ENCODE measurements around the gene TRPV5. TPM values are rescaled to one million over a fixed set of nuclear protein-coding genes. Genes with fewer than 3 reads are reported as not detected.
A peak's percentile ranks its signal among the peaks of the same experiment; 100 is the strongest.
"Not testable (repeated sequence)": the region's sequence is repeated elsewhere in the genome, so short reads cannot be mapped to it uniquely, and the experiment has no call there.

Gene TRPV5
- total RNA-seq (under 1 TPM in 1 of 2 experiments, not detected in 1; 0.30 TPM), polyA plus RNA-seq (not detected), total RNA-seq (0 to 0.17 (median 0.04) reads per million in 6 experiments)

DNA sequence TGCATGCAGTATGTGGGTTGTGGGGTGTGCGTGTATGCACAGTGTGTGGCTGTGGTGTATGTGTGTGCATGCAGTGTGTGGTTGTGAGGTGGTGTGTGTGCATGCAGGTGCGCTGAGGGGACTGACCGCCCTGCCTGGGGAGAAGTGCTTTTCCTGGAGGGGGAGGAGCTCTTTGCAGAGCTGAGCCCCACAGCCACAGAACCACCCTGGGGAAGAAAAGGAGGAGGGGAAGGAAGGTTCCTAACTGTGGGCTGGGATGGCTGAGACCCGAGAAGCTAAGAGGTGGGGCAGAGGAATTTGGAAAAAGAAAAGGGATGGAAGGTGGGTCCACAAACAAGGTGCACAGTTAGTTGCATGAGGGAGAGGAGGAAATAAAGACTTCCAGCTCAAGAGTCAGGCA is at the start of gene TRPV5:
Gene TRPV5, minus strand, starts transcription at position 123 of the 400 bp plus-strand sequence. CDS start 287 bp downstream, outside the sequence.
- POLR2A ChIA-PET = interaction anchor here (0.6 kb wide), 1 partner anchor 1016 kb away, joined by 3 read pairs; no protein-coding TSS in a partner anchor
- Mint-ChIP-seq H3K36me3 (no peaks in the 10 kb centered on the region), H3K27me3 (peaks cover 0 to 7% (median 0%) of the 10 kb centered on the region in 5 donors), H3K9me3 (no peaks in the 10 kb centered on the region), H3K4me3 (no peak within 1 kb of the TSS), H3K4me1 (peaks cover 0 to 3% (median 0%) of the 10 kb centered on the region in 4 donors), H3K27ac (peak within 1 kb of the TSS in 1 of 10 donors; percentile 39)
- ATAC-seq (no peak), DNase-seq (no peak)

DNA sequence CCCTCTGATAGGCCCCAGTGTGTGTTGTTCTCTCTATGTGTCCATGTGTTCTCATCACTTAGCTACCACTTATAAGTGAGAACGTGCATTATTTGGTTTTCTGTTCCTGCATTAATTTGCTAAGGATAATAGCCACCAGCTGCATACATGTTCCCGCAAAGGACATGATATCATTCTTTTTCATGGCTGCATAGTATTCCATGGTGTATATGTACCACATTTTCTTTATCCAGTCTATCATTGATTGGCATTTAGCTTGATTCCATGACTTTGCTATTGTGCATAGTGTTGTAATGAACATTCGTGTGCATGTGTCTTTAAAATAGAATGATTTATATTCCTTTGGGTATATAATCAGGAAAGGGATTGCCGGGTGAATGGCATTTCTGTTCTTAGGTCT is 44.9 kb upstream of the TRPV5 start:
- ATAC-seq, H3K27ac Mint-ChIP-seq, H3K4me3 Mint-ChIP-seq, DNase-seq, H3K4me1 Mint-ChIP-seq, POLR2A ChIA-PET: not testable (repeated sequence)
- Mint-ChIP-seq H3K36me3 (peaks cover 0 to 12% (median 3%) of the 10 kb centered on the region in 3 donors), H3K27me3 (peaks cover 1 to 12% (median 8%) of the 10 kb centered on the region in 5 donors), H3K9me3 (peaks cover 2 to 47% (median 11%) of the 10 kb centered on the region in 9 donors)

DNA sequence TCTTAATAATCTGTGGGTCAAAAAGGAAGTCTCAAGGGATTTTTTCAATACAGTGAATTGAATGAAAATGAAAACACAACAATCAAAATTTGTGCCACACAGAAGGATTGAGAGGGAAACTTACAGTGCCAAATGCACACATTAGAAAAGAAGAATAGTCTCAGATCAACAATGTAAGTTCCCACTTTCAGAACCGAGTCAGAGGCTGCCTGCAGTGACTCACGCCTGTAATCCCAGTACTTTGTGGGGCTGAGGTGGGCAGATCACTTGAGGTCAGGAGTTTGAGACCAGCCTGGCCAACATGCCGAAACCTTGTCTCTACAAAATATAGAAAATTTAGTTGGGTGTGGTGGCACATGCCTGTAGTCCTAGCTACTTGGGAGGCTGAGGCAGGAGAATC is 41.1 kb upstream of the TRPV5 start:
- no peak for ATAC-seq
- no peak overlapping the region for H3K27ac Mint-ChIP-seq
- H3K27me3 Mint-ChIP-seq = peaks cover 6 to 35% (median 14%) of the 10 kb centered on the region in 5 donors
- no peaks in the 10 kb centered on the region for H3K36me3 Mint-ChIP-seq
- peaks cover 0 to 20% (median 2%) of the 10 kb centered on the region in 9 donors for H3K9me3 Mint-ChIP-seq
- no peak overlapping the region for H3K4me3 Mint-ChIP-seq
- DNase-seq = no peak
- POLR2A ChIA-PET = no interaction called here
- no peaks in the 10 kb centered on the region for H3K4me1 Mint-ChIP-seq

DNA sequence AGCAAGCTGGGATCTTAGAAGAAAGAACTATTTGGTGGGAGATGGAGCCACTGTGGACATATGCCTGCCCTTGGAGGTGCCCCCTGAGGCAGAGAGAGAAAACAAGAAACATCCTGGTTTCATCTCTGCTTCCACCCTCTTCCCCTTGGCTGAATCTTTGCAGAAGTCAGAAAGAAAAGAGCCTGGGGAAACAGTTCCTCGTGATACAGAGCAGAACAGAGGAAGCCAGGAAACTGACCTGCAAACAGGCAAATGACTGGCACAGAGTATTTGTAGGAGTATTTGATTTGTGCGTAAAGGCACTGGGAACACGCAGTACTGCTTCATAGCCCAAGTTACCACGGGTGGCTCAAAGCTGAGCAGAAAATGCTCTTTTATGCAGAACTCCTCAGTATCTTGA is 35.6 kb upstream of the TRPV5 start:
- H3K27me3 Mint-ChIP-seq = peaks cover 17 to 70% (median 36%) of the 10 kb centered on the region in 5 donors
- no peak for ATAC-seq
- no peak overlapping the region for H3K4me3 Mint-ChIP-seq

DNA sequence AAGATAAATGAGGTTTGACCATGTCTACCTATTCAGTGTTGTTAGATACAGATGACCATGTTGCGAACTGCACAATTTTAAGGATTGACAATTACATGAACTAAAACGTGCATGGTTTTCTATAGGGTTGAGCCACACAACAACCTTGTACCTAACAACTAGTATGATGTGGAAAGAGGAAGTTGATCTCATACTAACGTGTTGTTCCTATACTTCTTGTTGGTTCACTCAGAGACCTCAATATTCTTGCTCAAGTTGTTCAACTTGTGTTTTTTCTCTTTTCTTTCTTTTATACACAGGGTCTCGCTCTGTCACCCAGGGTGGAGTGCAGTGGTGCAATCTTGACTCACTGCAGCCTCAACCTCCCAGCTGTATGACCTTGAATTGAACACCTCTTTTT is 34.7 kb upstream of the TRPV5 start:
- ATAC-seq (no peak), DNase-seq (no peak)
- no peaks in the 10 kb centered on the region for H3K36me3 Mint-ChIP-seq
- peaks cover 20 to 73% (median 41%) of the 10 kb centered on the region in 5 donors for H3K27me3 Mint-ChIP-seq
- no peaks in the 10 kb centered on the region for H3K9me3 Mint-ChIP-seq
- H3K27ac Mint-ChIP-seq = peak overlapping the region in 1 of 10 donors; percentile 74
- no peak overlapping the region for H3K4me3 Mint-ChIP-seq
- no peaks in the 10 kb centered on the region for H3K4me1 Mint-ChIP-seq
- POLR2A ChIA-PET = no interaction called here

More for the DNA sequence above, 35.6 kb upstream of the TRPV5 start:
- POLR2A ChIA-PET = no interaction called here
- H3K36me3 Mint-ChIP-seq = no peaks in the 10 kb centered on the region
- no peak for DNase-seq
- no peak overlapping the region for H3K27ac Mint-ChIP-seq
- no peaks in the 10 kb centered on the region for H3K4me1 Mint-ChIP-seq
- no peaks in the 10 kb centered on the region for H3K9me3 Mint-ChIP-seq

DNA sequence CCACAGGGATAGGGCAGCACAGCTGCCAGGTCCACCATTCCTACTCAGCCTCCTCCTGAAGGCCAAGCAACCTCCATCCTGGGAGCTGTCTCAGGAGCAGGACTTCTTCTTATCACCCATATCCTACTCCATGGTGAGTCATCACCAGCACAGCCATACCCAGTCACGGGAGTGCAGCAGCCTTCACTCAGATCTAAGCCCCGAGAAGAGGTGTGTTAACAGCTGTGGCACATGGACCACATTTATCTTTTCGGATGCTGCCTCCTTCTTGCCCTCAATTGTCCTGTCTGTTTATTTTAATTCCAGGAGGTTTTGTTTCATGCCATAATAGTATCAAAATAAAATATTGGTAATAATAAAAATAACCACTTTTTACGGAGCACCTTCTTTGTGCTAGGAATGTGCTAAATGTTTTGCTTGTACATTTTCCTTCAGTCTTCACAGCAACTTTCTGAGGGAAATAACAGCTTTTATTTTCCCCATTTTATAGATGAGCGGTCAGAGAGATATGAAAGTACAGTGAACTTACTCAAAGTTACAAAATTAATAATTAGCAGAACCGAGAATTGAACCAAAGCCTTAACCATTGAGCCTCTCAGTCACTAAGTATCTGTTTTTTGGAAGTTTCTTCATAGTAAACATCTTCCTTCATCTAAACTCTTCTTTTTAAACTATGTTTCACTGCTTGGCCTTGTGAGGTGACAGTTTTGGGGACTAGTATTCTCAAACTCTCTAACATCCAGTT is 31.1 kb upstream of the TRPV5 start:
- Mint-ChIP-seq H3K4me3 (no peak overlapping the region), H3K9me3 (no peaks in the 10 kb centered on the region), H3K27me3 (peaks cover 16 to 63% (median 50%) of the 10 kb centered on the region in 5 donors), H3K27ac (no peak overlapping the region), H3K4me1 (no peaks in the 10 kb centered on the region), H3K36me3 (no peaks in the 10 kb centered on the region)
- DNase-seq = no peak
- POLR2A ChIA-PET = no interaction called here
- ATAC-seq = no peak

DNA sequence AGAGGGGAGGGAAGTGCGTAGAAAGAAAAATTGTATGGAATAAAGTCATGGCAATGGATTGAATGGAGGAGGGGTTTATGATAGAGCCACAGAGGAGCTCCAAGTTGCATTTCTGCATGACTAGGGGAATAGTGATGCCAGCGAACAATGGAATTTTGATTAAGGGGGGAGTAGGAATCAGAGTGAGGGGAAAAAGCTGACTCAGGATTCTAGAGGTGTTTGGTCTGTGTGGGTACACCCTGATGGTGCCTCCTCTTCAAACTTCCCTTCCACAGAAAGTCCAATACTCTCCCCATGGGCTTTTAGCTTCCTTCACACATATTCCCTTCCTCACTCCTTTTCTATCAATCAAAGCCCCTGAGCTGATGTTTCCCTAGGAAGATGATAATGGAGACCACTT is 30.4 kb upstream of the TRPV5 start:
- POLR2A ChIA-PET = no interaction called here
- H3K36me3 Mint-ChIP-seq = no peaks in the 10 kb centered on the region
- peaks cover 21 to 60% (median 51%) of the 10 kb centered on the region in 5 donors for H3K27me3 Mint-ChIP-seq
- no peak overlapping the region for H3K4me3 Mint-ChIP-seq
- DNase-seq = no peak
- H3K4me1 Mint-ChIP-seq = no peaks in the 10 kb centered on the region
- H3K9me3 Mint-ChIP-seq = no peaks in the 10 kb centered on the region
- no peak for ATAC-seq
- H3K27ac Mint-ChIP-seq = peak overlapping the region in 1 of 10 donors; percentile 15

DNA sequence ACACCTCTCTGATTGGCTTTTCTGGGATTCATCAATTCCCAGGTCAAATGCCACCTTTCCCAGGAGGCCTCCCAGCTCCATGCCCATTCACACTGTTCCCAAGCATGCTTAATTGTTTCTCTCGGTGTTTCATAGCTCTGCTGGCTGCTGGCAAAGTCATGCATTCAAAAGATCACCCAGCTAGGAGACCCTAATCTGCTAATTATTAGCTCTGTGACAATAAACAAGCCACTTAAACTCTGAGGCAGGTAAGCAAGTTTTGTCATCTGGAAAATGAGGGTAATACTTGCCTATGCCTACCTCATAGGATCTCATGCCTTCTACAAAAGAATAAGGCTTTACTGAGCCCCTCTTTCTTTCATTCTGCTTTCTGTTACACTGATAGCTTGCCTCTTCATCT is 29.4 kb upstream of the TRPV5 start:
- no peak overlapping the region for H3K27ac Mint-ChIP-seq
- no peak overlapping the region for H3K4me3 Mint-ChIP-seq
- H3K9me3 Mint-ChIP-seq = no peaks in the 10 kb centered on the region
- ATAC-seq (no peak), DNase-seq (no peak)
- peaks cover 15 to 50% (median 41%) of the 10 kb centered on the region in 5 donors for H3K27me3 Mint-ChIP-seq
- no peaks in the 10 kb centered on the region for H3K4me1 Mint-ChIP-seq
- POLR2A ChIA-PET = no interaction called here
- no peaks in the 10 kb centered on the region for H3K36me3 Mint-ChIP-seq

DNA sequence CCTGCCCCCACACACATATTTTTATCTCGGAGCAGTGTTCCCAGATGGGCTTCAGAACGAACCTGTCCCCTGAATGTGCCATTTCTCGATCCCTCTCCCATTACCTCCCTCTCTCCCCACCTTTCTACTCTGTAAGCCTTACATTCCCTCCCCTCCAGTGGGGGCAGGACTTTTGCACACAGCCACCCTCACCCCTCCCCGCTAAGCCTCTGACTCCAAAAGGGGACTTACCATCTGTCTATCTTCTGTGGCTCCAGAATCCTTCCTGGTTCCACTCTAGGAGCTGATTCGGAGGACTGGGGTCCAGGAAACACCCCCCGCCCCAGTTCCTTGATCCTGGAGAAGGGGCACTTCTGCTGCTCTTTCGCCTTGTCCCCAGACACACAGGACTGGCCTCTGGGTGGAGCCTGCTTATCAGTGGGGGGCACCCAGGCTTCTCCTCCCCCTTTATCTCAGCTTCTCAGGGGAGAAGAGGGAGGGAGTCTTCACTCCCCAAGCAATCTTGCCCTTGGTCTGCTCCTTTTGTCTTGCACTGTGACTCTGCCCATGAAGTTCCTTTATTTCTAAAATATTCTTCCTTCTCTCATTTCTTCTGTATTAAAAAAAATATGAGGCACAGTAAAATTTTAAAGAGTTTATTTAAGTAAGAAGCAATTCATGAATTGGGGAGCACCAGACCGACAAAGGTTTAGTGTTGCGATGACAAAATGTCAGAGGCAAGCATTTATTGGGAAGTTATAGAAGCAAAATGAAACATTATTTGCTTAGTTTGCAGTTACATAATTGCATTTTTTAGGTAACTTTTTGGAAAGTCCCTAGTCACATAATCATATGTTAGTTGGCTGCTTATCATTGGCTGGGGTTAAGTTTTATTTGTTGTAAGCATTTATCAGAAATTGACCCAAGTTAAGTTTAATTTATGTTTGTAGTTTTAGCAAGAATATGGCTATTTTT is 28.7 kb upstream of the TRPV5 start, which contains the start of gene KEL:
Gene KEL, minus strand, starts transcription at position 391 of the 954 bp plus-strand sequence. Its CDS starts 157 bp downstream, at position 234.
- ATAC-seq (no peak), DNase-seq (no peak)
- POLR2A ChIA-PET = no interaction called here
- Mint-ChIP-seq H3K9me3 (no peaks in the 10 kb centered on the region), H3K4me3 (no peak within 1 kb of the TSS), H3K27me3 (peaks cover 15 to 42% (median 36%) of the 10 kb centered on the region in 5 donors), H3K4me1 (no peaks in the 10 kb centered on the region), H3K27ac (peak within 1 kb of the TSS in 1 of 10 donors; percentile 49), H3K36me3 (no peaks in the 10 kb centered on the region)

DNA sequence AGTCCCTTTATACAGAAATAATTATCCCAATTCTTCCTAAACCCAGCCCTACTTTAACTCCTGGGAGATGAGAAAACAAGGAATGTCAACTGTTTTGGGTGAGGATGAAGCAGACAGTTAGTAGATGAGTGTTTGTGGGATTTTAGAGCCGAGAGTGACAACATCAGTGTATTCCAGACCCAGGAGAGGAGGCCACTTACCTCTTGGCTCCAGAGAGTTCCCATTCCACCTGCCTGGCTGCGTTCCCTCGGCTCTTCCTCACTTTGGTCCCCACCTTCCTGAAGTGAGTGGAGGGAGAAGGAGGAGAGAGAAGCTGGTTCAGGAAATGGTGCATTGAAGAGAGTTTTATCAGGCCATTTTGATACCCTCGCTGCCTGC is 28.0 kb upstream of the TRPV5 start:
- Mint-ChIP-seq H3K27me3 (peaks cover 15 to 42% (median 35%) of the 10 kb centered on the region in 5 donors), H3K36me3 (peaks cover 0 to under 1% (median 0%) of the 10 kb centered on the region in 3 donors), H3K27ac (no peak overlapping the region), H3K9me3 (peaks cover 0 to 5% (median 2%) of the 10 kb centered on the region in 9 donors), H3K4me1 (no peaks in the 10 kb centered on the region), H3K4me3 (no peak overlapping the region)
- ATAC-seq = no peak
- POLR2A ChIA-PET = no interaction called here
- no peak for DNase-seq

DNA sequence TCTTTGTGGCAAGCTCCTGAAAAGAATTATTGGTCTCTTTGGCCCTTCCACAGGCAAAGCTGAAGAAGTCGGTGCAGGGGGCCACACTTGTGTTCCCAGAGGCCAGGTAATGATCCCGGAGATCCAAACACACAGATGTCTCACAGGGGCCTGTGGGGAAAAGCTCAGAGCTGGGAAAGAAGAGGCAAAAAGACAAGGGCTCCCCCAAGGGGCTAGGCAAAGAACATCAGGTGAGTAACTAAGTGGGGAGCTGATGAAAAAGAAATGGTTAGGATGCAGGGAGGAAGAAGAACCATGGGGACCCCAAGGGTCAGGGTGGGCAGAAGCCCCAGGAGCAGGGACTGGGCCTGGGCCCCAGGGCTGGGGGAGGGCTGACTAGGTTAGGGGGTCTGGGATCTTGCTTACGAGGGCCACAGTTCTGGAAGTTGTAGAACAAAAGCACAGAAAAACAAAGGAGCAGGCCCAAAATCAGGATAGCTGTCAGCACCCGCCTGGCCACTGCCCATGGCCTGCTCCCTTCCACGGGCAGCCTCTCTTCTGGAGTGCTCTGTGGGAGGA is 27.5 kb upstream of the TRPV5 start:
- POLR2A ChIA-PET = no interaction called here
- peak overlapping the region in 1 of 10 donors; percentile 49 for H3K27ac Mint-ChIP-seq
- peaks cover 0 to 6% (median 0%) of the 10 kb centered on the region in 3 donors for H3K36me3 Mint-ChIP-seq
- peaks cover 15 to 42% (median 35%) of the 10 kb centered on the region in 5 donors for H3K27me3 Mint-ChIP-seq
- peaks cover 0 to 10% (median 7%) of the 10 kb centered on the region in 9 donors for H3K9me3 Mint-ChIP-seq
- H3K4me1 Mint-ChIP-seq = no peaks in the 10 kb centered on the region
- DNase-seq (no peak), ATAC-seq (no peak)
- H3K4me3 Mint-ChIP-seq = no peak overlapping the region

DNA sequence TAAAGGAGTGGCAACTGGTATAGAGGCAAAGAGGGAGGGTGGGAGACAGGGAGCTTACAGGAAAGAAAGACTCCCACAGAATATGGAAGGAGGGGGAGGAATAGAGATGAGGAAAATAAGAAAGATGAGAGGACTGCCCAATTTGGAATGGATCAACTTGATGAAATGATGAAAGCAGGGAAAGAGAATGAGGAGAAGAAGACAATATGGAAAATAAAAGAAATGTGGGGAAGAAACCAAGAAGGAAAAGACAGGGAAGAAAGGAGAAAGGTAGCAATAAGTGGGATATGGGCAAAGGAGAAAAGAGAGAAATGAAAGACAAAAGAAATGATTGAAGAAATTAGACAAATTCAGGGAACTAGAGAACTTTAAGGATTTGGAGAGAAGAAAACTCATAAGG is 25.7 kb upstream of the TRPV5 start:
- POLR2A ChIA-PET = no interaction called here
- Mint-ChIP-seq H3K4me3 (no peak overlapping the region), H3K4me1 (no peaks in the 10 kb centered on the region), H3K27me3 (peaks cover 15 to 29% (median 28%) of the 10 kb centered on the region in 5 donors), H3K27ac (no peak overlapping the region), H3K9me3 (peaks cover 6 to 22% (median 19%) of the 10 kb centered on the region in 9 donors), H3K36me3 (peaks cover 0 to 17% (median 2%) of the 10 kb centered on the region in 3 donors)
- no peak for ATAC-seq
- DNase-seq = no peak

All from naive thymus-derived CD8-positive, alpha-beta T cell (primary cell).